SK-N-SH treated with all-trans-retinoic acid at 6 μM for 48 hours (cell line): ENCODE data around the gene FBXO38.

Experiments used
- ATAC-seq: fragments of 200-7000 bp; cut with Tn5 transposase; 3 replicates; pipeline ENCODE4 v1.9.1; 2020; ENCODE audit warnings: mild to moderate bottlenecking, moderate library complexity
- ARNTL ChIP-seq: fragments of 450-650 bp; formaldehyde crosslinking; IDR thresholded peaks from 2 replicates; pipeline ENCODE4 v1.5.0; 2020; ENCODE audit warnings: low read depth, mild to moderate bottlenecking, moderate library complexity, borderline replicate concordance
- BACH2 ChIP-seq: fragments of 250-450 bp; sonication (Bioruptor Pico); IDR thresholded peaks from 2 replicates; pipeline ENCODE4 v1.9.0; 2021; ENCODE audit warnings: mild to moderate bottlenecking, borderline replicate concordance
- CSDC2 ChIP-seq: fragments of 250-450 bp; sonication (Bioruptor Pico); IDR thresholded peaks from 2 replicates; pipeline ENCODE4 v1.5.0; 2020; ENCODE audit warnings: mild to moderate bottlenecking, moderate library complexity
- ESRRG ChIP-seq: fragments of 250-450 bp; sonication (Bioruptor Pico); IDR thresholded peaks from 2 replicates; pipeline ENCODE4 v1.6.1; 2021; ENCODE audit warnings: mild to moderate bottlenecking
- GLIS3 ChIP-seq: fragments of 250-450 bp; sonication (Bioruptor Pico); IDR thresholded peaks from 2 replicates; pipeline ENCODE4 v1.5.0; 2020; ENCODE audit warnings: mild to moderate bottlenecking, moderate library complexity
- ISL1 ChIP-seq: fragments of 250-450 bp; sonication (Bioruptor Pico); IDR thresholded peaks from 2 replicates; pipeline ENCODE4 v2.1.2; 2022; ENCODE audit warnings: mild to moderate bottlenecking, moderate library complexity
- PPARA ChIP-seq: fragments of 250-450 bp; sonication (Bioruptor Pico); IDR thresholded peaks from 2 replicates; pipeline ENCODE4 v1.5.0; 2020; ENCODE audit warnings: mild to moderate bottlenecking, borderline replicate concordance
- RARB ChIP-seq: fragments of 250-450 bp; sonication (Bioruptor Pico); IDR thresholded peaks from 2 replicates; pipeline ENCODE4 v1.8.0; 2021; ENCODE audit warnings: mild to moderate bottlenecking, moderate library complexity
- SNAI2 ChIP-seq: fragments of 250-450 bp; sonication (Bioruptor Pico); IDR thresholded peaks from 2 replicates; pipeline ENCODE4 v1.5.0; 2020; ENCODE audit warnings: mild to moderate bottlenecking, moderate library complexity
- TCF4 ChIP-seq: fragments of 250-450 bp; sonication (Bioruptor Pico); IDR thresholded peaks from 2 replicates; pipeline ENCODE4 v1.8.0; 2021; ENCODE audit warnings: mild to moderate bottlenecking, moderate library complexity, borderline replicate concordance
- ZC3H10 ChIP-seq: fragments of 250-450 bp; sonication (Bioruptor Pico); IDR thresholded peaks from 2 replicates; pipeline ENCODE4 v1.5.1; 2021; ENCODE audit warnings: mild to moderate bottlenecking, moderate library complexity
- ZFP3 ChIP-seq: fragments of 250-450 bp; sonication (Bioruptor Pico); IDR thresholded peaks from 2 replicates; pipeline ENCODE4 v1.5.0; 2020; ENCODE audit warnings: mild to moderate bottlenecking, moderate library complexity
- ZFP30 ChIP-seq: fragments of 450-650 bp; formaldehyde crosslinking; IDR thresholded peaks from 2 replicates; pipeline ENCODE4 v1.5.0; 2022; ENCODE audit warnings: mild to moderate bottlenecking, moderate library complexity
- ZNF565 ChIP-seq: fragments of 450-650 bp; formaldehyde crosslinking; conservative IDR thresholded peaks from 2 replicates; pipeline ENCODE4 v1.5.0; 2020; ENCODE audit warnings: low read depth, mild to moderate bottlenecking, moderate library complexity
- ZNF70 ChIP-seq: fragments of 450-650 bp; formaldehyde crosslinking; IDR thresholded peaks from 2 replicates; pipeline ENCODE4 v1.5.0; 2020; ENCODE audit warnings: mild to moderate bottlenecking, moderate library complexity
- ZNF8 ChIP-seq: fragments of 450-650 bp; formaldehyde crosslinking; IDR thresholded peaks from 2 replicates; pipeline ENCODE4 v1.5.0; 2020; ENCODE audit warnings: mild to moderate bottlenecking, moderate library complexity
- TF ChIP-seq, protein P1 (sequence below): fragments of 250-450 bp; sonication (Bioruptor Pico); IDR thresholded peaks from 2 replicates; pipeline ENCODE4 v1.8.0; 2020; ENCODE audit warnings: mild to moderate bottlenecking, moderate library complexity, borderline replicate concordance
- TF ChIP-seq, protein P2 (sequence below): fragments of 250-450 bp; sonication (Bioruptor Pico); IDR thresholded peaks from 2 replicates; pipeline ENCODE4 v1.5.1; 2020; ENCODE audit warnings: low read depth, mild to moderate bottlenecking, moderate library complexity
- TF ChIP-seq, protein P3 (sequence below): fragments of 250-450 bp; sonication (Bioruptor Pico); IDR thresholded peaks from 2 replicates; pipeline ENCODE4 v1.8.0; 2021; ENCODE audit warnings: low read depth, mild to moderate bottlenecking, moderate library complexity, borderline replicate concordance
- TF ChIP-seq, protein P4 (sequence below): fragments of 250-450 bp; sonication (Bioruptor Pico); IDR thresholded peaks from 2 replicates; pipeline ENCODE4 v1.5.0; 2020; ENCODE audit warnings: mild to moderate bottlenecking, moderate library complexity

Gene FBXO38

DNA sequence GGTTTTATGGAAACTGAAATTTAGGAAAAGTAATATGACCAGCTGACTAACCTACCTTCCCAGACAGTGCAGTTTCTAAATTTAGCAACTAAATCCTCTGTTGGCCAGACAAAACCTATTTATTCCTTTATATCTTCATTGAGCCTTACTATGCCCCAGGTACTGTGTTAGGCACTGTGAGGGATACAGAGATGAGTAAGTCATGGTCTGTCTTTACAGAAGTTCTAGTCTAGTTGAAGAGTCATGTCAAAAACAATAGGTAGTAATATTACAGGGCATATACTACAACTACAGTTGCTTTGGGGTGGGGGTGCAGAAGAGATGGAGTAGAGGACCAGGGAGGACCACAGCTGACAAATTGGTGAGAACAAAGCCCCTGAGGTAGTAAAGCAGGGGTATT is 42.8 kb downstream of the FBXO38 start:
- ATAC-seq: no peak
- TF ChIP-seq ZNF8 (CRISPR knock-in tag) (no peak), ZFP3 (CRISPR knock-in tag) (no peak), ZFP30 (no peak), GLIS3 (CRISPR knock-in tag) (no peak), ZNF70 (no peak), CSDC2 (CRISPR knock-in tag) (no peak), SNAI2 (CRISPR knock-in tag) (no peak), BACH2 (no peak), ARNTL (CRISPR knock-in tag) (no peak), ZNF565 (no peak), TCF4 (CRISPR knock-in tag) (no peak), ISL1 (CRISPR knock-in tag) (no peak), ESRRG (CRISPR knock-in tag) (no peak), RARB (CRISPR knock-in tag) (no peak), PPARA (no peak), ZC3H10 (CRISPR knock-in tag) (no peak)
- TF ChIP-seq, protein P1, sequence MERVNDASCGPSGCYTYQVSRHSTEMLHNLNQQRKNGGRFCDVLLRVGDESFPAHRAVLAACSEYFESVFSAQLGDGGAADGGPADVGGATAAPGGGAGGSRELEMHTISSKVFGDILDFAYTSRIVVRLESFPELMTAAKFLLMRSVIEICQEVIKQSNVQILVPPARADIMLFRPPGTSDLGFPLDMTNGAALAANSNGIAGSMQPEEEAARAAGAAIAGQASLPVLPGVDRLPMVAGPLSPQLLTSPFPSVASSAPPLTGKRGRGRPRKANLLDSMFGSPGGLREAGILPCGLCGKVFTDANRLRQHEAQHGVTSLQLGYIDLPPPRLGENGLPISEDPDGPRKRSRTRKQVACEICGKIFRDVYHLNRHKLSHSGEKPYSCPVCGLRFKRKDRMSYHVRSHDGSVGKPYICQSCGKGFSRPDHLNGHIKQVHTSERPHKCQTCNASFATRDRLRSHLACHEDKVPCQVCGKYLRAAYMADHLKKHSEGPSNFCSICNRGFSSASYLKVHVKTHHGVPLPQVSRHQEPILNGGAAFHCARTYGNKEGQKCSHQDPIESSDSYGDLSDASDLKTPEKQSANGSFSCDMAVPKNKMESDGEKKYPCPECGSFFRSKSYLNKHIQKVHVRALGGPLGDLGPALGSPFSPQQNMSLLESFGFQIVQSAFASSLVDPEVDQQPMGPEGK (CRISPR knock-in tag): no peak
- TF ChIP-seq, protein P2, sequence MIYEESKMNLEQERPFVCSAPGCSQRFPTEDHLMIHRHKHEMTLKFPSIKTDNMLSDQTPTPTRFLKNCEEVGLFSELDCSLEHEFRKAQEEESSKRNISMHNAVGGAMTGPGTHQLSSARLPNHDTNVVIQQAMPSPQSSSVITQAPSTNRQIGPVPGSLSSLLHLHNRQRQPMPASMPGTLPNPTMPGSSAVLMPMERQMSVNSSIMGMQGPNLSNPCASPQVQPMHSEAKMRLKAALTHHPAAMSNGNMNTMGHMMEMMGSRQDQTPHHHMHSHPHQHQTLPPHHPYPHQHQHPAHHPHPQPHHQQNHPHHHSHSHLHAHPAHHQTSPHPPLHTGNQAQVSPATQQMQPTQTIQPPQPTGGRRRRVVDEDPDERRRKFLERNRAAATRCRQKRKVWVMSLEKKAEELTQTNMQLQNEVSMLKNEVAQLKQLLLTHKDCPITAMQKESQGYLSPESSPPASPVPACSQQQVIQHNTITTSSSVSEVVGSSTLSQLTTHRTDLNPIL (CRISPR knock-in tag): no peak
- TF ChIP-seq, protein P3, sequence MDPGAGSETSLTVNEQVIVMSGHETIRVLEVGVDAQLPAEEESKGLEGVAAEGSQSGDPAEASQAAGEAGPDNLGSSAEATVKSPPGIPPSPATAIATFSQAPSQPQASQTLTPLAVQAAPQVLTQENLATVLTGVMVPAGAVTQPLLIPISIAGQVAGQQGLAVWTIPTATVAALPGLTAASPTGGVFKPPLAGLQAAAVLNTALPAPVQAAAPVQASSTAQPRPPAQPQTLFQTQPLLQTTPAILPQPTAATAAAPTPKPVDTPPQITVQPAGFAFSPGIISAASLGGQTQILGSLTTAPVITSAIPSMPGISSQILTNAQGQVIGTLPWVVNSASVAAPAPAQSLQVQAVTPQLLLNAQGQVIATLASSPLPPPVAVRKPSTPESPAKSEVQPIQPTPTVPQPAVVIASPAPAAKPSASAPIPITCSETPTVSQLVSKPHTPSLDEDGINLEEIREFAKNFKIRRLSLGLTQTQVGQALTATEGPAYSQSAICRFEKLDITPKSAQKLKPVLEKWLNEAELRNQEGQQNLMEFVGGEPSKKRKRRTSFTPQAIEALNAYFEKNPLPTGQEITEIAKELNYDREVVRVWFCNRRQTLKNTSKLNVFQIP (CRISPR knock-in tag): no peak
- TF ChIP-seq, protein P4, sequence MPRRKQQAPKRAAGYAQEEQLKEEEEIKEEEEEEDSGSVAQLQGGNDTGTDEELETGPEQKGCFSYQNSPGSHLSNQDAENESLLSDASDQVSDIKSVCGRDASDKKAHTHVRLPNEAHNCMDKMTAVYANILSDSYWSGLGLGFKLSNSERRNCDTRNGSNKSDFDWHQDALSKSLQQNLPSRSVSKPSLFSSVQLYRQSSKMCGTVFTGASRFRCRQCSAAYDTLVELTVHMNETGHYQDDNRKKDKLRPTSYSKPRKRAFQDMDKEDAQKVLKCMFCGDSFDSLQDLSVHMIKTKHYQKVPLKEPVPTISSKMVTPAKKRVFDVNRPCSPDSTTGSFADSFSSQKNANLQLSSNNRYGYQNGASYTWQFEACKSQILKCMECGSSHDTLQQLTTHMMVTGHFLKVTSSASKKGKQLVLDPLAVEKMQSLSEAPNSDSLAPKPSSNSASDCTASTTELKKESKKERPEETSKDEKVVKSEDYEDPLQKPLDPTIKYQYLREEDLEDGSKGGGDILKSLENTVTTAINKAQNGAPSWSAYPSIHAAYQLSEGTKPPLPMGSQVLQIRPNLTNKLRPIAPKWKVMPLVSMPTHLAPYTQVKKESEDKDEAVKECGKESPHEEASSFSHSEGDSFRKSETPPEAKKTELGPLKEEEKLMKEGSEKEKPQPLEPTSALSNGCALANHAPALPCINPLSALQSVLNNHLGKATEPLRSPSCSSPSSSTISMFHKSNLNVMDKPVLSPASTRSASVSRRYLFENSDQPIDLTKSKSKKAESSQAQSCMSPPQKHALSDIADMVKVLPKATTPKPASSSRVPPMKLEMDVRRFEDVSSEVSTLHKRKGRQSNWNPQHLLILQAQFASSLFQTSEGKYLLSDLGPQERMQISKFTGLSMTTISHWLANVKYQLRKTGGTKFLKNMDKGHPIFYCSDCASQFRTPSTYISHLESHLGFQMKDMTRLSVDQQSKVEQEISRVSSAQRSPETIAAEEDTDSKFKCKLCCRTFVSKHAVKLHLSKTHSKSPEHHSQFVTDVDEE (CRISPR knock-in tag): no peak
- TF ChIP-seq, all 23 proteins: peak for 0

DNA sequence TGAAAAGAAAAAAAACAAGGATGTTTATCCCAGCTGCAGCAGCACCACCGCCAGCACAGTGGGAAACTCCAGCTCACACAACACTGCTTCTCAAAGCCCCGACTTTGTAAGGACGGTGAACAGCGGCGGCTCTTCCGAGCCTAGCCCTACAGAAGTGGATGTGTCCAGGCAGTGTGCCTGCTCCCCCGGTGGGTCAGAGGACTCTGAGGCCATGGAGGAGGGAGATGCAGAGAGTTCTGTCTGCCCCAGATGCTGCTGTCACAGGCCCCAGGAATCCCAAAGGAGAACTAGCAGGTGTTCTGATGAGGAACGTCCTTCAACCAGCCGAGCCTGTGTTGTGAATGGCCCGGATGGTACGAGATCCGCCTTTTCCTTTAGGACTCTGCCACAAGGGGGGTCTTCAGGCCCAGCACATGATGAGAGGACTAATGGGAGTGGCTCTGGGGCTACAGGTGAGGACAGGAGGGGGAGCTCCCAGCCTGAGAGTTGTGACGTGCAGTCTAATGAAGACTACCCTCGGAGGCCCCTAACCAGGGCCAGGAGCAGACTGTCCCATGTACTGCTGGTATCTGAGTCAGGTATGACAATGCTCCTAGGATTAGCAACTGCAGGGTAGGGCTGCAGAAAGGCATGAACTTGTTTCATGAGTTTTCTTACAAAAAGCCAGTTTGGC is 43.7 kb downstream of the FBXO38 start:
- no peak for TF ChIP-seq GLIS3 (CRISPR knock-in tag)
- TF ChIP-seq ZNF8 (CRISPR knock-in tag): no peak
- TF ChIP-seq TCF4 (CRISPR knock-in tag): no peak
- TF ChIP-seq ARNTL (CRISPR knock-in tag): no peak
- TF ChIP-seq, protein P1 (CRISPR knock-in tag): no peak
- no peak for TF ChIP-seq BACH2
- TF ChIP-seq, protein P3 (CRISPR knock-in tag): no peak
- ATAC-seq: no peak
